GM12864 (cell line): ENCODE measurements around the gene TCTA.

Experiments used
- DNase-seq: peaks from one replicate; pipeline ENCODE4 v3.0.0-alpha.2; 2011; ENCODE audit warnings: low read depth
- H3K4me3 ChIP-seq: 2 replicates; pipeline ENCODE4 v1.5.1; 2011; ENCODE audit warnings: mild to moderate bottlenecking, low read depth, low read length, control low read depth
- CTCF ChIP-seq: IDR thresholded peaks from 2 replicates; pipeline ENCODE4 v1.5.1; 2011; ENCODE audit warnings: low read depth, mild to moderate bottlenecking, moderate library complexity, low read length, control low read depth, inconsistent platforms; ENCODE audit errors: missing control alignments

TCTA gene

GRCh38 chr3:49411968-49412631, at the start of gene TCTA, which contains the start of gene RHOA:
TSS of gene TCTA (plus strand) at chr3:49412423. CDS start at chr3:49412427, 4 bp downstream.
TSS of gene RHOA (minus strand) at chr3:49411976. CDS start at chr3:49375589, 36,387 bp downstream.
- peak within 1 kb of the TSS; percentile 77 for H3K4me3 ChIP-seq
- peak; percentile 99 for DNase-seq
- no peak for TF ChIP-seq CTCF

- TF ChIP-seq CTCF: no peak
- no peak overlapping the region for H3K4me3 ChIP-seq
- no peak for DNase-seq
Measured at GRCh38 chr3:49362561-49362960, 49.7 kb upstream of the TCTA start.

- DNase-seq: no peak
- no peak overlapping the region for H3K4me3 ChIP-seq
- TF ChIP-seq CTCF: no peak
Measured at GRCh38 chr3:49370585-49371290, 41.5 kb upstream of the TCTA start.

GRCh38 chr3:49371946-49372345, 40.3 kb upstream of the TCTA start:
- H3K4me3 ChIP-seq: no peak overlapping the region
- no peak for TF ChIP-seq CTCF

GRCh38 chr3:49377483-49377882, 34.7 kb upstream of the TCTA start:
- DNase-seq: peak; percentile 44

More at GRCh38 chr3:49371946-49372345, 40.3 kb upstream of the TCTA start:
- DNase-seq: no peak

GRCh38 chr3:49378249-49378895, 33.9 kb upstream of the TCTA start:
- no peak overlapping the region for H3K4me3 ChIP-seq
- DNase-seq: no peak
- no peak for TF ChIP-seq CTCF

More at GRCh38 chr3:49377483-49377882, 34.7 kb upstream of the TCTA start:
- no peak for TF ChIP-seq CTCF
- H3K4me3 ChIP-seq: no peak overlapping the region
